C4-2B (cell line): ENCODE results near the gene NCCRP1.
"Not testable (repeated sequence)": the region's sequence is repeated elsewhere in the genome, so short reads cannot be mapped to it uniquely, and the experiment has no call there.

Source experiments
- ZFX ChIP-seq: fragments of 450-650 bp; IDR thresholded peaks from 2 replicates; pipeline ENCODE4 v1.6.1; 2017
- TF ChIP-seq, protein P1 (sequence below): fragments of 450-650 bp; conservative IDR thresholded peaks from 2 replicates; pipeline ENCODE4 v1.5.1; 2017; ENCODE audit warnings: mild to moderate bottlenecking

DNA sequence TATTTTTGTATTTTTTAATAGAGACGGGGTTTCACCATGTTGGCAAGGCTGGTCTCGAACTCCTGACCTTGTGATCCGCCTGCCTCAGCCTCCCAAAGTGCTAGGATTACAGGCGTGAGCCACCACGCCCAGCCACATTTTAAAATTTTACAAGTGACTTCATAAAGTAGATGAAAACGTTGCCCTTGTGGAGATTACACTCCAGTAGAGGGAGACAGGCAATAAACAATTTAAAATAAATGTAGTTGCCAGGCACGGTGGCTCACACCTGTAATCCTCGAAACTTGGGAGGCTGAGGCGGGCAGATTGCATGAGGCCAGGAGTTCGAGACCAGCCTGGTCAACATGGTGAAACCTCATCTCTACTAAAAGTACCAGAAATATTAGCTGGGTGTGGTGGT is 22.3 kb downstream of the NCCRP1 start:
- TF ChIP-seq ZFX = not testable (repeated sequence)
- TF ChIP-seq, protein P1, sequence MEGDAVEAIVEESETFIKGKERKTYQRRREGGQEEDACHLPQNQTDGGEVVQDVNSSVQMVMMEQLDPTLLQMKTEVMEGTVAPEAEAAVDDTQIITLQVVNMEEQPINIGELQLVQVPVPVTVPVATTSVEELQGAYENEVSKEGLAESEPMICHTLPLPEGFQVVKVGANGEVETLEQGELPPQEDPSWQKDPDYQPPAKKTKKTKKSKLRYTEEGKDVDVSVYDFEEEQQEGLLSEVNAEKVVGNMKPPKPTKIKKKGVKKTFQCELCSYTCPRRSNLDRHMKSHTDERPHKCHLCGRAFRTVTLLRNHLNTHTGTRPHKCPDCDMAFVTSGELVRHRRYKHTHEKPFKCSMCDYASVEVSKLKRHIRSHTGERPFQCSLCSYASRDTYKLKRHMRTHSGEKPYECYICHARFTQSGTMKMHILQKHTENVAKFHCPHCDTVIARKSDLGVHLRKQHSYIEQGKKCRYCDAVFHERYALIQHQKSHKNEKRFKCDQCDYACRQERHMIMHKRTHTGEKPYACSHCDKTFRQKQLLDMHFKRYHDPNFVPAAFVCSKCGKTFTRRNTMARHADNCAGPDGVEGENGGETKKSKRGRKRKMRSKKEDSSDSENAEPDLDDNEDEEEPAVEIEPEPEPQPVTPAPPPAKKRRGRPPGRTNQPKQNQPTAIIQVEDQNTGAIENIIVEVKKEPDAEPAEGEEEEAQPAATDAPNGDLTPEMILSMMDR = not testable (repeated sequence)
